C4-2B (cell line): ENCODE results near the gene CHRDL1.

Experiments
- ZFX ChIP-seq: fragments of 450-650 bp; IDR thresholded peaks from 2 replicates; pipeline ENCODE4 v1.6.1; 2017
- TF ChIP-seq, protein P1 (sequence below): fragments of 450-650 bp; conservative IDR thresholded peaks from 2 replicates; pipeline ENCODE4 v1.5.1; 2017; ENCODE audit warnings: mild to moderate bottlenecking

DNA sequence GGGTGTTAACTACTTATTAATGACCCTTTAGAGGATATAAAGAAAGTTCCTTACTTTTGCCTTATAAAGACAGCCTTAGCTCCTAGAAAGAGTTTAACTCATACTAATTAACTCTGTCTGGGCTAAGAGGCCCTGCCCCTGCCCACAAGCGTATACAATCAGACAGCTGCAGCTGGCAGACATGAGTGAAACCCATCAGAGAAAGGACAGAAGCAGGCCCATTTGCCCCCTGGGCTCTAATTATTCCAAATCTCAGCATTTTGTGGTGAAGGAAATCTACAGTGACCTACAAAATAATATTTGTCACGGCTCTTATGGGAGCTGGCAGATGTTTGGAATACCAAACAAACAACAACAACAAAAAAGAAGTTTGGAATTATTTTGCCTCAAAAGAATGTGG, 71.8 kb downstream of the CHRDL1 start:
- TF ChIP-seq, protein P1, sequence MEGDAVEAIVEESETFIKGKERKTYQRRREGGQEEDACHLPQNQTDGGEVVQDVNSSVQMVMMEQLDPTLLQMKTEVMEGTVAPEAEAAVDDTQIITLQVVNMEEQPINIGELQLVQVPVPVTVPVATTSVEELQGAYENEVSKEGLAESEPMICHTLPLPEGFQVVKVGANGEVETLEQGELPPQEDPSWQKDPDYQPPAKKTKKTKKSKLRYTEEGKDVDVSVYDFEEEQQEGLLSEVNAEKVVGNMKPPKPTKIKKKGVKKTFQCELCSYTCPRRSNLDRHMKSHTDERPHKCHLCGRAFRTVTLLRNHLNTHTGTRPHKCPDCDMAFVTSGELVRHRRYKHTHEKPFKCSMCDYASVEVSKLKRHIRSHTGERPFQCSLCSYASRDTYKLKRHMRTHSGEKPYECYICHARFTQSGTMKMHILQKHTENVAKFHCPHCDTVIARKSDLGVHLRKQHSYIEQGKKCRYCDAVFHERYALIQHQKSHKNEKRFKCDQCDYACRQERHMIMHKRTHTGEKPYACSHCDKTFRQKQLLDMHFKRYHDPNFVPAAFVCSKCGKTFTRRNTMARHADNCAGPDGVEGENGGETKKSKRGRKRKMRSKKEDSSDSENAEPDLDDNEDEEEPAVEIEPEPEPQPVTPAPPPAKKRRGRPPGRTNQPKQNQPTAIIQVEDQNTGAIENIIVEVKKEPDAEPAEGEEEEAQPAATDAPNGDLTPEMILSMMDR: no peak
- TF ChIP-seq ZFX: no peak
